ENCODE results near the gene HPS4. TPM values are rescaled to one million over a fixed set of nuclear protein-coding genes. Genes with fewer than 3 reads are reported as not detected.

Gene HPS4
- total RNA-seq, 2 experiments from 2014 or later = 39.3 to 41.2 TPM

- Mint-ChIP-seq H3K36me3 (no peaks in the 10 kb centered on the region), H3K4me1 (peaks cover 12% of the 10 kb centered on the region), H3K27me3 (peaks cover 8% of the 10 kb centered on the region), H3K9me3 (ENCODE audit: low read depth) (no peaks in the 10 kb centered on the region), H3K27ac (no peak overlapping the region), H3K4me3 (no peak overlapping the region)
- CTCF ChIA-PET = interaction anchor here (1.2 kb wide), 1 partner anchor 55 kb away, joined by 3 read pairs; no protein-coding TSS in a partner anchor
- DNase-seq (no peak), ATAC-seq (no peak)
These were observed 78.6 kb downstream of the HPS4 start for GRCh38 chr22:26404851-26405421.

GRCh38 chr22:26401726-26402125 is 81.9 kb downstream of the HPS4 start:
- Mint-ChIP-seq H3K4me3 (no peak overlapping the region), H3K36me3 (no peaks in the 10 kb centered on the region)
- CTCF ChIA-PET = interaction anchor here (3.2 kb wide), 1 partner anchor 59 kb away, joined by 15 read pairs; no protein-coding TSS in a partner anchor

More at GRCh38 chr22:26401726-26402125, 81.9 kb downstream of the HPS4 start:
- no peaks in the 10 kb centered on the region for H3K9me3 Mint-ChIP-seq (ENCODE audit: low read depth)
- no peak for ATAC-seq
- H3K27me3 Mint-ChIP-seq = peaks cover 2% of the 10 kb centered on the region
- peaks cover 15% of the 10 kb centered on the region for H3K4me1 Mint-ChIP-seq
- no peak overlapping the region for H3K27ac Mint-ChIP-seq
- DNase-seq = no peak

Other genes starting within 250 kb of the HPS4 start
- 10 to 100 TPM; 15.3 to 17.0 TPM for gene ASPHD2, start 54.5 kb downstream of the HPS4 start, total RNA-seq
- 10 to 100 TPM; 17.5 to 22.6 TPM for gene SRRD, start 94 bp upstream of the HPS4 start, total RNA-seq
- gene TFIP11, start 28.7 kb upstream of the HPS4 start, total RNA-seq = 10 to 100 TPM; 58.0 to 64.8 TPM
- gene TPST2, start 106.3 kb upstream of the HPS4 start, total RNA-seq = 10 to 100 TPM; 61.6 to 81.6 TPM
- gene CRYBB1, start 134.2 kb upstream of the HPS4 start, total RNA-seq = under 1 TPM in 1 of 2 experiments, not detected in 1; 0.38 TPM
- gene CRYBA4, start 138.2 kb upstream of the HPS4 start, total RNA-seq = under 1 TPM in 1 of 2 experiments, not detected in 1; 0.38 TPM
- gene MIAT, start 173.8 kb upstream of the HPS4 start, total RNA-seq = 100 to 1,000 TPM in 1 of 2 experiments, 10 to 100 TPM in 1; 66.5 to 125 TPM

Measured in activated CD8-positive, alpha-beta memory T cell treated with anti-CD3 and anti-CD28 coated beads, Interleukin-2, amount 10 ng/mL, durations not matched to agents 7 days and 5 days (primary cell).